LNCAP (cell line): ENCODE results near the gene ZBTB8A.

Source experiments
- TF ChIP-seq, protein P1 (sequence below): fragments of 450-650 bp; IDR thresholded peaks from 2 replicates; pipeline ENCODE4 v1.5.1; 2017; ENCODE audit warnings: mild to moderate bottlenecking

ZBTB8A gene

DNA sequence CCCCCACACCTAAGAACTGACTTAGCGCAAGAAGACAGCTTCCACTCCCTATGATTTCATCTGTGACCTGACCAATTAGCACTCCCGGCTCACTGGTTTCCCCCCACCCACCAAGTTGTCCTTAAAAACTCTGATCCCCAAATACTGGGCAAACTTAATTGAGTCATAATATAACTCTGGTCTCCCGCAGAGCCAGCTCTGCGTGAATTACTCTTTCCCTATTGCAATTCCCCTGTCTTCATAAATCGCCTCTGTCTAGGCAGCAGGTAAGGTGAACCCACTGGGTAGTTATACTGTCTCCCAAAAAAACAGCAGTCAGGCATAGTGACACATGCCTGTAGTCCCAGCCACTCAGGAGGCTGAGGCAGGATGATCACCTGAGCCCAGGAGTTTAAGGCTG is 74.2 kb downstream of the ZBTB8A start:
- TF ChIP-seq, protein P1, sequence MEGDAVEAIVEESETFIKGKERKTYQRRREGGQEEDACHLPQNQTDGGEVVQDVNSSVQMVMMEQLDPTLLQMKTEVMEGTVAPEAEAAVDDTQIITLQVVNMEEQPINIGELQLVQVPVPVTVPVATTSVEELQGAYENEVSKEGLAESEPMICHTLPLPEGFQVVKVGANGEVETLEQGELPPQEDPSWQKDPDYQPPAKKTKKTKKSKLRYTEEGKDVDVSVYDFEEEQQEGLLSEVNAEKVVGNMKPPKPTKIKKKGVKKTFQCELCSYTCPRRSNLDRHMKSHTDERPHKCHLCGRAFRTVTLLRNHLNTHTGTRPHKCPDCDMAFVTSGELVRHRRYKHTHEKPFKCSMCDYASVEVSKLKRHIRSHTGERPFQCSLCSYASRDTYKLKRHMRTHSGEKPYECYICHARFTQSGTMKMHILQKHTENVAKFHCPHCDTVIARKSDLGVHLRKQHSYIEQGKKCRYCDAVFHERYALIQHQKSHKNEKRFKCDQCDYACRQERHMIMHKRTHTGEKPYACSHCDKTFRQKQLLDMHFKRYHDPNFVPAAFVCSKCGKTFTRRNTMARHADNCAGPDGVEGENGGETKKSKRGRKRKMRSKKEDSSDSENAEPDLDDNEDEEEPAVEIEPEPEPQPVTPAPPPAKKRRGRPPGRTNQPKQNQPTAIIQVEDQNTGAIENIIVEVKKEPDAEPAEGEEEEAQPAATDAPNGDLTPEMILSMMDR, result no peak

DNA sequence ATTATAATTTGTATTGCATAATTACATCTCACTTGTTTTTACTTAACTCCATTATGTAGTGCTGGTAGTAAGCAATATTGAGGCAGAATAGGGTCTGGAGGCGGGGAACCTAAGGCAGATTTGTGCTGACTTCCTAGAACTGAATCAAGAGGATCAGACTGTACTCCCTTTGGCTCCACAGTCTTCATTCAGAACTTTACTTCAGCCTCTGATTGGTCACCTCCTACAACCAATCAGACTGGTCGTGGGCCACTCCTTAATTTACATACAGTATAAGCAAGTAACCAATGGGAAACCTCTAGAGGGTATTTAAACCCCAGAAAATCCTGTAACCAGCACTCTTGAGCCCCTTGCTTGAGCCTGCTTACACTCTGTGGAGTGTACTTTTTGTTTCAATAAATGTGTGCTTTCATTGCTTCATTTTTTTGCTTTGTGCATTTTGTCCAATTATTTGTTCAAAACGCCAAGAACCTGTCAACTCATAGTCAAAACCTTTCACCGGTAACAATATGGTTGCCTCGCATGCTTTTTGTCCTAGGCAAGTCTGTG is 79.5 kb downstream of the ZBTB8A start:
- TF ChIP-seq, protein P1, result no peak

- TF ChIP-seq, protein P1, result peak; percentile 15; the same call in 1 of the 2 replicates
Measured at GRCh38 chr1:32619701-32620485, 80.7 kb downstream of the ZBTB8A start.

DNA sequence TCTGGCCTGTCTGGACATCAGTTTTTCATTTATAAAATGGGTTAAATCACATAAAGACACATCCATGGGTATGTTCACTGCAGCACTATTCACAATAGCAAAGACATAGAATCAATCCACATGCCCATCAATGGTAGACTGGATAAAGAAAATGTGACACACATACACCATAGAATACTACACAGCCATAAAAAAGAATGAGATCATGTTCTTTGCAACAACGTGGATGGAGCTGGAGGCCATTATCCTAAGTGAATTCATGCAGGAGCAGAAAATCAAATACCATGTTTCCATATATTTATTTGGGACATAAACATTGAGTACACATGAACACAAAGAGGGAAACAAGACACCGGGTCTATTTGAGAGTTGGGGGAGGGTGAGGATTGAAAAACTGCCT is 83.0 kb downstream of the ZBTB8A start:
- TF ChIP-seq, protein P1, result no peak

DNA sequence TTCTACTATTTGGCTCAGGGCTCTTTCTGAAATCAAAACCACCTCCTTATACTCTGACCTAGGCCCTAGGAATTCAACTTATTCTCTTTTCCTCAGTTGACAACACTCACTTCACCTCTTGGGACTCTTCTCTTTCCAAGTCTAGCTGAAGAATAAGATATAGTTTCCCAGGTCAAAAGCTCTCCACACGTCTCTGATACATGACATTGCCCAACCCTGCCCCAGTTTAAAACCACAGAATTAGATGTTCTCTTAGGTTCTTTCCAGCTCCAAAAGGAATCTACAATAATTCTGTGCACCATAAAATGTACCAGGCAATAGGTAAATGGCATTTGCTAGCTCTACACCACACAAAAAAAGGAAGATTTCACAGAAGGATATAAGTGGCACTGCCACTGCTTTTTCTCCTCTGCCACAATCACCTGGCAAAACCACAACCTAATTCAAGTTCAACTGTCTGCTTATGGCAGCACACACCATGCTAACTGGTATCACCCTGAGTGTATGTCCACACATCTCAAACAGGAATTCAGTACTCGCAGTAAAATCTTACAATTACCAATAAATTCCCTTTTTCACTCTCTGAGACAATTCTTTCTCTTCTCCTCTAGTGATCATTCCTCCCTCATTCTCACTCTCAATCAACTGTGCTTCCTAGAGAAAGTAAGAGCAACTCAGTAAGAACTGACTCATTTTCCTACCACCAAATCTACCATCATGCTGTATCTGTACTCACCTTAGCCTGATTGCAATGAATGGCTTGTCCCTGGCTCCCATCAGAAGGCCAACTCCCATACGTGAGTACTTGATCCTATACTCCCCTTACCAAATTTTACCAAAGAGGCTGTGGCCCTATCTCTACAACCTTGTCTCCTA is 83.8 kb downstream of the ZBTB8A start:
- TF ChIP-seq, protein P1, result no peak

DNA sequence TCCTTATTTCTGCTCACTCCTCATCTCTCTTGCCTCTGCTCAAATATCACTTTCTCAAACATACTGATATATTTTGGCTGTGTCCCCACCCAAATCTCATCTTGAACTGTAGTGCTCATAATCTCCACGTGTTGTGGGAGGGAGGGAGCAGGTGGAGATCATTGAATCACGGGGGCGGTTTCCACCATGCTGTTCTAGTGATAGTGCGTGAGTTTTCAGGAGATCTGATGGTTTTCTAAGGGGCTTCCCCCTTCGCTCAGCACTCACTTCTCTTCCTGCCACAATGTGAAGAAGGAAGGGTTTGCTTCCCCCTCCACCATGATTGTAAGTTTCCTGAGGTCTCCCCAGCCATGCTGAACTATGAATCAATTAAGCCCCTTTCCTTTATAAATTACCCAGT is 84.5 kb downstream of the ZBTB8A start:
- TF ChIP-seq, protein P1, result no peak

- TF ChIP-seq, protein P1, result no peak
Measured at GRCh38 chr1:32626176-32626575, 86.9 kb downstream of the ZBTB8A start.
